K562 (cell line): ENCODE measurements around the gene CHRNE. TPM values are rescaled to one million over a fixed set of nuclear protein-coding genes. Genes with fewer than 3 reads are reported as not detected.

Experiments
- CEBPG ChIP-seq, 3 experiments: fragments of 200-800 bp in 1 of 3; sonication (Bioruptor generic) in 1 of 3; sonication (generic) in 1 of 3; formaldehyde crosslinking in 1 of 3; IDR thresholded peaks in 2 of 3; conservative IDR thresholded peaks in 1 of 3; 2 replicates each; pipeline versions ENCODE4 v1.6.1 to v1.8.0; 2016 to 2022; ENCODE audit warnings: missing compliant biosample characterization in 2 of 3, missing genetic modification characterization in 2 of 3, mild to moderate bottlenecking in 1 of 3, missing genetic modification reagents in 1 of 3
- ETV1 ChIP-seq: fragments of 450-650 bp; conservative IDR thresholded peaks from 2 replicates; pipeline ENCODE4 v1.6.1; 2016; ENCODE audit warnings: missing genetic modification characterization, control low read depth, low read depth, missing compliant biosample characterization
- GTF2F1 ChIP-seq: IDR thresholded peaks from 2 replicates; pipeline ENCODE4 v1.6.1; 2011; ENCODE audit warnings: low read depth, low read length, improper control_type of control experiment
- HMGN3 ChIP-seq: IDR thresholded peaks from 2 replicates; pipeline ENCODE4 v1.6.1; 2011; ENCODE audit warnings: borderline replicate concordance, low read depth, mild to moderate bottlenecking, mixed read lengths, low read length; ENCODE audit not compliant: insufficient read length; ENCODE audit errors: extremely low read depth
- MIER1 ChIP-seq: fragments of 450-650 bp; IDR thresholded peaks from 2 replicates; pipeline ENCODE4 v1.6.1; 2016; ENCODE audit warnings: antibody characterized with exemption, mild to moderate bottlenecking, low read depth
- MTA3 ChIP-seq: fragments of 450-650 bp; formaldehyde crosslinking; IDR thresholded peaks from 2 replicates; pipeline ENCODE4 v1.6.1; 2017; ENCODE audit warnings: mild to moderate bottlenecking, borderline replicate concordance
- PKNOX1 ChIP-seq: fragments of 450-650 bp; IDR thresholded peaks from 2 replicates; pipeline ENCODE4 v1.6.1; 2016
- POLR2AphosphoS5 ChIP-seq: IDR thresholded peaks from 2 replicates; pipeline ENCODE4 v1.6.1; 2011; ENCODE audit warnings: mild to moderate bottlenecking, low read depth, low read length, moderate library complexity; ENCODE audit not compliant: control insufficient read depth, insufficient read depth
- PRDM10 ChIP-seq: fragments of 450-650 bp; IDR thresholded peaks from 2 replicates; pipeline ENCODE4 v1.6.1; 2018; ENCODE audit not compliant: partially characterized antibody
- PRPF4 ChIP-seq: fragments of 200-400 bp; formaldehyde crosslinking; IDR thresholded peaks from one replicate; pipeline ENCODE4 v1.6.1; 2017; ENCODE audit warnings: low read length, low read depth, mild to moderate bottlenecking; ENCODE audit not compliant: insufficient read depth, poor library complexity, severe bottlenecking
- PTRF ChIP-seq: fragments of 450-650 bp; IDR thresholded peaks from 2 replicates; pipeline ENCODE4 v1.6.1; 2016; ENCODE audit warnings: mild to moderate bottlenecking, missing genetic modification characterization, missing compliant biosample characterization
- SRF ChIP-seq, 2 experiments: fragments of 250-450, 450-650 bp in 1 of 2; sonication (Bioruptor Pico) in 1 of 2; sonication (generic) in 1 of 2; formaldehyde crosslinking; IDR thresholded peaks; 2 replicates each; pipeline versions ENCODE4 v1.5.0 to v1.5.1; 2020 to 2022; ENCODE audit warnings: mild to moderate bottlenecking in 1 of 2, missing genetic modification reagents in 1 of 2
- ZNF282 ChIP-seq: sonication (generic); formaldehyde crosslinking; IDR thresholded peaks from 2 replicates; pipeline ENCODE4 v1.8.1; 2023; ENCODE audit warnings: missing genetic modification reagents
- ZNF644 ChIP-seq: fragments of 200-800 bp; sonication (Bioruptor generic); IDR thresholded peaks from 2 replicates; pipeline ENCODE4 v1.6.1; 2016; ENCODE audit warnings: low read depth, missing genetic modification characterization, missing compliant biosample characterization
- polyA plus RNA-seq, 8 experiments: library from polyadenylated mRNA; depleted of rRNA in 4 of 8; stranded (reverse) in 5 of 8; unstranded in 3 of 8; fragments of >200 nt; fragmentation: Nextera tagmentation in 2 of 8; fragmentation: Illumina TruSeq in 1 of 8; extraction: Ambion mirVana in 2 of 8; extraction: Trizol in 1 of 8; gene quantifications; 2 replicates each; pipeline versions ENCODE4 v1.2.1 to v1.2.3, GENCODE V29; 2011 to 2014; ENCODE audit warnings: inconsistent platforms in 1 of 8, missing spikeins in 1 of 8
- total RNA-seq, 7 experiments: library from RNA; depleted of rRNA in 6 of 7; stranded (reverse); fragments of >200 nt in 6 of 7; fragmentation: Illumina TruSeq in 2 of 7; extraction: Trizol in 2 of 7; gene quantifications; 2 replicates each; pipeline versions ENCODE4 v1.2.1 to v1.2.3, GENCODE V29; 2011 to 2021; ENCODE audit warnings: low replicate concordance in 1 of 7
- TF ChIP-seq, protein P1 (sequence below): fragments of 450-650 bp; formaldehyde crosslinking; IDR thresholded peaks from 2 replicates; pipeline ENCODE4 v1.4.0; 2020; ENCODE audit warnings: mild to moderate bottlenecking, moderate library complexity

CHRNE gene
- total and polyA plus RNA-seq, 9 of the 15 experiments (the other 6 are each of a cell fraction or from before 2014, with no cell fraction given) = not detected

GRCh38 chr17:4939796-4940554, 37.1 kb upstream of the CHRNE start, which contains the start of the genes RNF167 and SLC25A11 (continued):
- TF ChIP-seq GTF2F1 = peak; percentile 54; the same call in 1 of the 2 replicates
- TF ChIP-seq MIER1 = no peak
- TF ChIP-seq MTA3 = no peak; the same call in 1 of the 2 replicates
- TF ChIP-seq PKNOX1 = peak; percentile 72
- TF ChIP-seq PRDM10 = peak; percentile 15
- peak; percentile 47 for TF ChIP-seq POLR2AphosphoS5
- TF ChIP-seq ETV1 (tag) = peak; percentile 83
- peak; percentile 66; the same call in 1 of the 2 replicates for TF ChIP-seq ZNF644 (tag)
- peak; percentile 16 for TF ChIP-seq HMGN3
- no peak for TF ChIP-seq SRF (CRISPR knock-in tag; IDR thresholded peaks at IDR 0.05)
- TF ChIP-seq ZNF282 (CRISPR knock-in tag) = no peak
- TF ChIP-seq, protein P1, sequence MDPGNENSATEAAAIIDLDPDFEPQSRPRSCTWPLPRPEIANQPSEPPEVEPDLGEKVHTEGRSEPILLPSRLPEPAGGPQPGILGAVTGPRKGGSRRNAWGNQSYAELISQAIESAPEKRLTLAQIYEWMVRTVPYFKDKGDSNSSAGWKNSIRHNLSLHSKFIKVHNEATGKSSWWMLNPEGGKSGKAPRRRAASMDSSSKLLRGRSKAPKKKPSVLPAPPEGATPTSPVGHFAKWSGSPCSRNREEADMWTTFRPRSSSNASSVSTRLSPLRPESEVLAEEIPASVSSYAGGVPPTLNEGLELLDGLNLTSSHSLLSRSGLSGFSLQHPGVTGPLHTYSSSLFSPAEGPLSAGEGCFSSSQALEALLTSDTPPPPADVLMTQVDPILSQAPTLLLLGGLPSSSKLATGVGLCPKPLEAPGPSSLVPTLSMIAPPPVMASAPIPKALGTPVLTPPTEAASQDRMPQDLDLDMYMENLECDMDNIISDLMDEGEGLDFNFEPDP (CRISPR knock-in tag) = no peak
- no peak for TF ChIP-seq PRPF4
- no peak for TF ChIP-seq PTRF
- no peak for TF ChIP-seq CEBPG (CRISPR knock-in tag; IDR thresholded peaks at IDR 0.05)
- 0 out of 4 replicates have a peak, but pooled peaks of 1 of the 2 experiments have one; percentile 7 for TF ChIP-seq CEBPG (tag; conservative IDR thresholded peaks at IDR 0.05 in 1 of 2, IDR thresholded peaks at IDR 0.05 in 1 of 2)
